HS-5 (cell line): Measurements from ENCODE around the gene LCTL.
"Not testable (repeated sequence)": the region's sequence is repeated elsewhere in the genome, so short reads cannot be mapped to it uniquely, and the experiment has no call there.

Source experiments
- DNase-seq: peaks from one replicate; pipeline ENCODE4 v3.0.0-alpha.2; 2012; ENCODE audit warnings: low read depth

LCTL gene

GRCh38 chr15:66503041-66503648 lies 62.7 kb downstream of the LCTL start:
- not testable (repeated sequence) for DNase-seq

- no peak for DNase-seq
Measured at GRCh38 chr15:66502491-66502890, 63.3 kb downstream of the LCTL start.

- DNase-seq = not testable (repeated sequence)
Measured at GRCh38 chr15:66500346-66500745, 65.5 kb downstream of the LCTL start.

- DNase-seq = no peak
Measured at GRCh38 chr15:66498501-66499386, 67.1 kb downstream of the LCTL start.
